NAMALWA (cell line): ENCODE results near the gene PCBD2.
"Not testable (repeated sequence)": the region's sequence is repeated elsewhere in the genome, so short reads cannot be mapped to it uniquely, and the experiment has no call there.

Experiments used
- DNase-seq: peaks from one replicate; pipeline ENCODE4 v3.0.0-alpha.2; 2015; ENCODE audit warnings: low spot score

PCBD2 gene

DNA sequence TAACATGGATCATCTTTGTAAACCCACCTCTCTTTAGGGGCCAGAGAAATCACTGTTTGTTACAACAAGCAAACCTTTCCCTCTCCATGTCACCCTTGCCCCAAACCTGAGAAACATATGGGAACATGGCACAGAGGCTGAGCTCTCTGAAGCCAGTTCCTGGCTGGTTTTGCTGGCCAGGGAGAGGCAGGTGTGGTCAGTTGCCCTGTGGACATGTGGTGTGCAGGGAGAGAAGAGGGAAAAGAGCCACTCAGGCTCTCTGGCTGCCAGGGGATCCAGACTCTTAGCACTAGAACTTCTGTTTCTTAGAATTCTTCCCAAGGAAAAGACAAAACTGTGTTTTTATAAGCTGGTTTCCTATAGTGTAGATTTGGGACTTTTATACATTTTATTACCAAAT is 58.2 kb downstream of the PCBD2 start:
- no peak for DNase-seq

DNA sequence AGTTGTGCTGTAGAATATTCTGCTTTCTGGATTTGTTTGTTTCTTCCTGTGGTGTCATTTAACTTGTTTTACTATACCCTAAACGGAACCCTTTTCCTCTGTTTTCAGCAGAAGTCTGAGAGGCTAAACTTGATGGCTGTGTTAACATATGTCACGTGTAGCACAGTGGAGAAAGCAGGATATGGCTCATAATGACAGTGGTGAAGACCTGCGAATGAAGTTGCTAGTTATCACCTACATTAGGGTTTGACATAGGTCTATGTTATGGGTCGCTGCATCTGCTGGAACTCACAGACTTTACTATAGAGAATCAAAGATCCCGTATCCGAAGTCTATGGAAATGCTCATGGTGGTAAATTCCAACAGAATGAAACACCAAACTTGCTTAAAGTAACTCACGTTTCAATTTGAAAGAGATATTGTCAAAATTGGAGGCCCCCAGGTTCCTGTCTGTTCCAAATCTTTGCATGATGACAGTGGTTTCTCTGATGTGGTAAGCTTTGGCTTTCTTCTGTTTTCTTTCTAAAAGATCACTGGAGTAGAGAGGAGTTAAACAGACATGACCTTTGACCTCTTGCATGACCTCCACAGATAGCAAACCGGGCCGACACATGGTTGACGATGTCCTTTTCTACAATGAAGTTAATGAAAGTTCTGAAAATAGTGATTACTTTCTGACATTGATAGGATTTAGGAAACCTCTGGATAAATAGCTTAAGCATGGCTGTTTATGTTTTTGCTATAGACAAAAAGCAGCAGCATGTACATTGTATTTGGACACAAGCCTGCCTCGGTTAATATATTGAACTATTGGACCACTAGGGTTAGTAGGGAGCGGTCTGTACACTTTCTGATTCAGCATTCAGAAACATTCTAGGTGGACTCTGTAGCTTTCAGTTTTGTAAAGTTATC is 59.7 kb downstream of the PCBD2 start:
- DNase-seq, result no peak

GRCh38 chr5:134965271-134965825 is 60.4 kb downstream of the PCBD2 start:
- DNase-seq, result no peak

GRCh38 chr5:134967607-134968006 is 62.7 kb downstream of the PCBD2 start, which contains the start of gene CATSPER3:
Gene CATSPER3 (plus strand): TSS chr5:134967907. CDS start chr5:134967992, 85 bp downstream.
- DNase-seq, result no peak

DNA sequence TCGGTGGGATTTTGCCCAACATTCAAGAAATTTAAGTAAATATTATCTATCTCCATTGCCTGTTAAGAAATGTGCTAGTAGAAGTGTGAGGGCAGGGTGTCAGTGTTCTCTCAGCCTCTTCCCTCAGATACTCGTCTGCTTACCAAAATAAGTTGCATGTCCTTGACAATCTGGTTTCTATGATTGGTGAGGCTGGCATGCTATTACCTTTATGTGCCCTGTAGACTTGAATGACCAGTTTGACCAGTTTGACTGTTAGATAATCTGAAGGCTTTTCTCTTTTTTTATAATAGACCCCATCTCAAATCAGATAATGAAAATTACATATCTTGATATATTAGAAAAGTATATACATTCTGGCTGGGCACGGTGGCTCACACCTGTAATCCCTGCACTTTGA is 63.1 kb downstream of the PCBD2 start:
- no peak for DNase-seq

DNA sequence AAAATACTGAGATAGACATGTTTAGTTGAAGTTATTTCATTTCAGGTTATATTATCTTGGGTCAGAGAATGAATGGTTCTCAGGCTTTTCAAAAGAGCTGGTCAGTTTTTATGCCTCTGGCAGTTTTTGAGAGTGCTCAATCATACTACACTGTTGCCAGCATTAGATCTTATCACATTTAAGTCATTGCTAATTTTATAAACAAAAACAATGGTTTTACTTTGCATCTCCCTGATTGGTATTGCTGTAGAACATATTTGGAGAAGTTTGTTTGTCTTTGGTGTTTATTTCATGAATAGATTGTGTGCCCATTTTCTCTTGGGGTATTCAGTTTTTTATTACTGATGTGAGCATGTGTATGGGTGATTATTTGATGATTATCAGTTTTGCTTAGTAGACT is 64.2 kb downstream of the PCBD2 start:
- DNase-seq, result no peak

DNA sequence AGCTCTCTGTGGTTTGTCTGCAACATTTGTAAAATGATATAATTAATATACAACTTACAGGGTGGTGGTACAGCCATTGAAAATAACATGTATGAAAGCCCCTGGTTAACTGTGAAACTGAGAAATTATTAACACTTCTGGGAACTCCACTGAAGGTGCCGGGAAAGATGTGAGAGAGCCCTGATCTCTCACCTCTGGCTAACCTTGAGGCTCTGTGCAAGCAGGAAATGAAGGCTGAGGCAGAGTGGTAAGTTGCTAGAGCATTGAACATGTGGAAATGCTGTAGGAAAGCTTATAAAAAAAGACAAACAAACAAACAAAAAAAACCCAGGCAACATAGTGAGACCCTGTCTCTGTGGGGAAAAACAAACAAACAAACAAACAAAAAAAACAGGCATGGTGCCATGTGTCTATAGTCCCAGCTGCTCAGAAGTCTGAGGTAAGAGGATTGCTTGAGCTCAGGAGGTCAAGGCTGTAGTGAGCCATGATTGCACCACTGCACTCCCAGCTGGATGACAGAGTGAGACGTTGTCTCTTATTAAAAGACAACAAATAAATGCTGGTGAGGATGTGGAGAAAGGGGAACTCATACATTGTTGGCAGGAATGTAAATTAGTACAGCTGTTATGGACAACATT is 70.3 kb downstream of the PCBD2 start:
- no peak for DNase-seq

DNA sequence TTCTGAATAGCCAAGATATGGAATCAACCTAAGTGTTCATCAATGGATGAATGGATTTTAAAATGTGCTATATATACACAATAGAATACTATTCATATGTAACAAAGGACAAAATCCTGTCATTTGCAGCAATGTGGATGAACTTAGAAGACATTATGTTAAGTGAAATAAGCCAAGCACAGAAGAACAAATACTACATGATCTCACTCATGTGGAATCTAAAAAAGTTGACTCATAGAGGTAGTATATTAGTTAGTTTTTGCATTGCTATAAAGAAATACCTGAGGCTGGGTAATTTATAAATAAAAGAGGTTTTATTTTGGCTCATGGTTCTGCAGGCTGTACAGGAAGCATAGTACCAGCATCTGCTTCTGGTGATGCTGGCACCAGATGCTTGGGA is 70.9 kb downstream of the PCBD2 start:
- no peak for DNase-seq

DNA sequence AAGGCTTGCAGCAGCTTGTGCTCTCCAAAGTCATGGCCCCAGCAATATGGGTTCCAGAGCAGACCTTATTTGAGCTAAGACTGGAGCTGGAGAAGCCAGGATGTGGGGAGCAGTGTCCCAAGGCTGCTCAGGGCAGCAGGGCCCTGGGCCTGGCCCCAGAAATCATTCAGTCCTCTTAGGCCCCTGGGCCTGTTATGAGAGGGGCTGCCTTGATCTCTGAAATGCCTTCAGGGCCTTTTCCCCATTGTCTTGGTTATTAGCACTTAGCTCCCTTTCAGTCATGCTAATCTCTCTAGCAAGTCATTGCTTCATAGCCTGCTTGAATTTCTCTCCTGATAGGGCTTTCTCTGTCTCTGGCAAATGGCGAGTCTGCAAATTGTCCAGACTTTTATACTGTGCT is 71.9 kb downstream of the PCBD2 start:
- DNase-seq, result no peak

- no peak for DNase-seq
Measured at GRCh38 chr5:134979416-134979815, 74.5 kb downstream of the PCBD2 start.

DNA sequence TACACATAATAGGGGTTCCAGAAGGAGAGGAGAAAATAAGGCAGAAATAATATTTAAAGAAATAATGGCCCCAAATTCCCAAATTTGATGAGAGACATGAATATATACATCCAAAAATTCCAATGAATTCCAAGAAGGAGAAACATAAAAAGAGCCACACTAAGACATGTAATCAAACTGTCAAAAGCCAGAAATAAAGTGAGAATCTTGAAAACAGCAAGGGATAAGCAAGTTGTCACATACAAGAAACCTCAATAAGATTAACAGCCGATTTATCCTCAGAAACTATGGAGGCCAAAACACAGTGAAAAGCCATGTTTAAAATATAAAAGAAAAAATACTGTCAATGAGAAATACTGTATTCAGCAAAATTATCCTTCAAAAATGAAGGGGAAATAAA is 77.3 kb downstream of the PCBD2 start:
- no peak for DNase-seq

DNA sequence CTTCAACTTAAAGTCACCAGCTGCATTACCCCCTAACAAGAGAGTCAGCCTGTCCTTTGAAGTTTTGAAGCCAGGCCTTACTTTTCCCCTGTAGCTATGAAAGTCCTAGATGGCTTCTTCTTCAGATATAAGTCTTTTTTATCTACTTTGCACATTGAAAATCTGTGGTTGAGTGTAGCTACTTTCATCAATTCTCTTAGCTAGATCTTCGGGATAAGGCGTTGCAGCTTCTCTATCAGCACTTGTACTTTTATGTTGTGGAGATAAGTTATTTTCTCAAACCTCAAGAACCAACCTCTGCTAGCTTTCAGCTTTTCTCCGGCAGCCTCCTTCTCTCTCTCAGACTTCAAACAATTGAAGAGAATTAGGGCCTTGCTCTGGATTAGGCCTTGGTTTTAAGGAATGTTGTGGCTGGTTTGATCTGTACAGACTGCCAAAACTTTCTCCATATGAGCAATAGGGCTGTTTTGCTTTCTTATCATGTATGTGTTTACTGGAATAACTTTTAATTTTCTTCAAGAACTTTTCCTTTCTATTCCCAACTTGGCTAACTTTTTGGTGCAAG is 84.4 kb downstream of the PCBD2 start:
- DNase-seq, result no peak

DNA sequence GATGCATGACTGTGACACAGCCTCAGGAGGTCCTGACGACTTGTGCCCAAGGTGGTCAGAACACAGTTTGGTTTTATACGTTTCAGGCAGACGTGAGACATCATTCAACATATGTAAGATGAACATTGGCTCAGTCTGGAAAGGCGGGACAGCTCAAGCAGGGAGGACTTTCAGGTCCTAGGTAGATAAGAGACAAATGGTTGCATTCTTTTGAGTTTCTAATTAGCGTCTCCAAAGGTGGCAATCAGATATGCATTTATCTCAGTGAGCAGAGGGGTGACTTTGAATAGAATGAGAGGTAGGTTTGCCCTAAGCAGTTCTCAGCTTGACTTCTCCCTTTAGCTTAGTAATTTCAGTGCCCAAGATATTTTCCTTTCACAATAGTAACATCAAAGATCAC is 85.3 kb downstream of the PCBD2 start:
- DNase-seq, result not testable (repeated sequence)

DNA sequence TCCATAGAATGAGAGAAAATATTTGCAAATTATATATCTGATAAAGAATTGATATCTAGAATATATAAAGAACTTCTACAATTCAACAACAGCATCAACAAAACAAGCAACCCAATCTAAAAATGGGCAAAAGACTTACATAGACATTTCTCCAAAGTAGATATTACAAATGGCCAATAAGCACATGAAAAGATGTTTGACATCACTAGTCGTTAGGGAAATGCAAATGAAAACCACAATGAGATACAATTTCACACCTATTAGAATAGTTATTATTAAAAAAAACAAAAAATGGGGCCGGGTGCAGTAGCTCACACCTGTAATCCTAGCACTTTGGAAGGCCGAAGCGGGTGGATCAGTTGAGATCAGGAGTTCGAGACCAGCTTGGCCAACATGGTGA is 87.2 kb downstream of the PCBD2 start:
- peak; percentile 26 for DNase-seq

- DNase-seq, result no peak
Measured at GRCh38 chr5:134993161-134993560, 88.2 kb downstream of the PCBD2 start.

DNA sequence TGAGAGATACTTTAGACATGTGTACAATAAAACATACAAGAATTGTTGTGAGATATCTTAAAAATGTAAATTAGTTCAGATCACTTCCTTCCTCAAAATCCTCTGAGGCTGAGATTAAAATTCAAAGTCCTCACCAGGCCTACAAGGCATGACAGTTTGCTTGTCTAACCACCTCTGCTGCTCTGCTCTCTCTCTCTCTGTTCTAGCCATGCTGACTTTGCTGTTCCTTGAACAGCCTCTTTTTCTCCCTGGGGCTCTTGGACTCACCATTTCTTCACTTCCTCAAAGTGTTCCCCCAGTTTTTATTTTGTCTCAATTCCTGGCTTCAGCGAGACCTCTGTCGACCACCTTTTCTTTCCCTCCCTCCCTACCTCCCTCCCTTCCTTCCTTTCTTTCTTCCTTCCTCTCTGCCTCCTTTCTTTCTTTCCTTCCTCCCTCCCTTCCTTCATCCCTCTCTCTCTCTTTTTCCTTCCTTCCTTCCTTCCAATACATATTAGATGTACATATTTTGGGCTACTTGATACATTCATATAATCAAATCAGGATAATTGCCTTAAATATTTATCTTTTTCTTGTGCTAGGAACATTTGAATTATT is 89.7 kb downstream of the PCBD2 start:
- peak; percentile 37 for DNase-seq

DNA sequence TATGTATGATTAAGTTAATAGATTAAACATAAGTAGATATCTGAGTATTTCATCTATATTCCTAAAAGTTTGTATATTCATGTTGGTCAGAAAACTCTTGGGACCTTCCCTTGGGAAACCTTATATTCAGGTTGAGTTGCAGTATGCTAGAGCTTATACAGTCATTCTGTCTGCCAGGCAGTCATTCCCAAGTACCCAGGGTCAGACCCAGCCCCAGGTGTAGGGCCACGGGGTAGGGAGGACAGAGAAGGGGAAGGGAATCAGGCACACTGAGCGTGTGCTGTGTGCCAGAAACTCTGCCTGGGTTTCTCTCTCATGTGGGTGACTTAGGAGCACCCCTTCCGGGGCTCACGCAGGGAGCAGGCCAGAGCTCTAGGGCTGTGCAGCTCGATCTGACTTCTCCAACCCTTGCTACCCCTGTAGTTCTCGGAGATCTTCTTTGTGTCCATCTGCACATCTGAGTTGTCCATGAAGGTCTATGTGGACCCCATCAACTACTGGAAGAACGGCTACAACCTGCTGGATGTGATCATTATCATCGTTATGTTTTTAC is 91.0 kb downstream of the PCBD2 start:
- DNase-seq, result no peak

GRCh38 chr5:134997015-134997414 is 92.1 kb downstream of the PCBD2 start:
- DNase-seq, result no peak

DNA sequence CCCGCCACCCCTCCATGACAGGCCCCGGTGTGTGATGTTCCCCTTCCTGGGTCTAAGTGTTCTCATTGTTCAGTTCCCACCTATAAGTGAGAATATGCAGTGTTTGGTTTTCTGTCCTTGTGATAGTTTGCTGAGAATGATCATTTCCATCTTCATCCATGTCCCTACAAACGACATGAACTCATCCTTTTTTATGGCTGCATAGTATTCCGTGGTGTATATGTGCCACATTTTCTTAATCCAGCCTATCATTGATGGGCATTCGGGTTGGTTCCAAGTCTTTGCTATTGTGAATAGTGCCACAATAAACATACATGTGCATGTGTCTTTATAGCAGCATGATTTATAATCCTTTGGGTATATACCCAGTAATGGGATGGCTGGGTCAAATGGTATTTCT is 93.1 kb downstream of the PCBD2 start:
- not testable (repeated sequence) for DNase-seq

DNA sequence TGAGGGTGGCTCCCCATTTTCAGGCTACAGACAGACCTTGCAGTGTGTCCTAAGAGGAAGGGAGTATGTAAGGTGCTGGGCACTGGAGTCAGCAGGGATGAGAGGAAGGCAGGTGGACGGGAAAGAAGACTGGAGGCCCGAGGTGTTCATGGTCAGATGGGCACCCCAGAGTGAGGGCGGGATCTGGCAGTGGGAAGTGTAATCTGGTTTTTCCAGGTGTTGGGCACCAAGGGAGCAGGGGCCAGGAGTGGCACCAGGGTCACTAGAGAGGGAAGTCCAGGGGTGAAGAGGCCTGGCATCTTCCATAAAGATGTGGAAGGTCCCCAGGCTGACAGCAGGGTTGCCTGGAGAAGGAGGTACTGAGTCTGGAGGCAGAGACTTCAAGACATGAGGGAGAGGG is 99.4 kb downstream of the PCBD2 start:
- DNase-seq, result no peak

GRCh38 chr5:135005076-135005475 is 100.1 kb downstream of the PCBD2 start:
- no peak for DNase-seq

GRCh38 chr5:135007305-135007704 is 102.4 kb downstream of the PCBD2 start:
- DNase-seq, result no peak
